ENCODE measurements around the gene IRS4.

IRS4 gene

DNA sequence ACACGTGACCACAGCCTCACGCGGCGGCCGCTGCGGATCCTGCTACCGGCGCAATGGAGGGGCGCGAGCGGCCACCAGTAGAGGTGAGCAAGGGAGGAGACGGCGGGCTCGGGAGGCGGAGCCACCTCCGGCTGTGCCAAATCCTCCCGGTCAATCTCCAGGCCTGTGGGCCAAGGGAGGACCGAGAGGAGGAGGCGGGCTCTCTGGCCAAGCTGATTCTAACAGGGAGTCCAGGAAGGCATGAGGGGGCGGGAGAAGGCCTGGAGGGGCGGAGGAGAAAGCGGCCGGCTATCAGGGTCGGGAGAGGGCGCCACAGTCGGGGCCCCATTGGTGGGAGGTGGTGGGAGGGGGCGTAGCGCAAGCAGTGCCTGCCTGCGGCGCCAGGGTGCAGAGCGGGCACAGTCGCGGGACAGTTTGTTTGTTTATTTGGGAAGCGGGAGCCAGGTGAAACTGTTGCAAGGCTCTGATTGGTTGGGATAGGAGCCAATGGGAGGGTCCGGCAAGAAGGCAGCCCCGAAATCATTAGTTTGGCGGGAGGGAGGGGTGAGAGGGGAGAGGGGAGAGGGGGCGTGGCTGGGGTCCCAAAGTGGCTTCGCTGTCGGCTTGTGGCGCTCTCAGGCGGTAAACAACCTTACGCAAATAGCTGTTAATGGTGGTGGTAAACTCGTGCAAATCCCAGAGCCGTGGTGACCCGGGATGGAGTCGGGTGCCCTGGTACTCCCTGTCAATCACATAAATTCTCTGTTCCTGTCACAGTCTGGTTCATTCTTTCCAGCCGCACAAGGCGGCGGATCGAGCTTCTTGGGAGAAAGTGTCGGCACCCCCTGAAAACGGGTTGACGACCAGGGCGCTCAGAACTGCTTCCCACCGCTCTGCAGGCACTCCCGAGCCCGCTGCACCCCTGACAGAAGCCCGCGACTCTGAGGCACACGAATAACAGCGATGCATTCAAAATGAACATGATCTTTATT, at the start of gene IRS4:
IRS4 (minus strand) TSS at position 55 of the 971 bp plus-strand sequence.
- TF ChIP-seq, protein P1, sequence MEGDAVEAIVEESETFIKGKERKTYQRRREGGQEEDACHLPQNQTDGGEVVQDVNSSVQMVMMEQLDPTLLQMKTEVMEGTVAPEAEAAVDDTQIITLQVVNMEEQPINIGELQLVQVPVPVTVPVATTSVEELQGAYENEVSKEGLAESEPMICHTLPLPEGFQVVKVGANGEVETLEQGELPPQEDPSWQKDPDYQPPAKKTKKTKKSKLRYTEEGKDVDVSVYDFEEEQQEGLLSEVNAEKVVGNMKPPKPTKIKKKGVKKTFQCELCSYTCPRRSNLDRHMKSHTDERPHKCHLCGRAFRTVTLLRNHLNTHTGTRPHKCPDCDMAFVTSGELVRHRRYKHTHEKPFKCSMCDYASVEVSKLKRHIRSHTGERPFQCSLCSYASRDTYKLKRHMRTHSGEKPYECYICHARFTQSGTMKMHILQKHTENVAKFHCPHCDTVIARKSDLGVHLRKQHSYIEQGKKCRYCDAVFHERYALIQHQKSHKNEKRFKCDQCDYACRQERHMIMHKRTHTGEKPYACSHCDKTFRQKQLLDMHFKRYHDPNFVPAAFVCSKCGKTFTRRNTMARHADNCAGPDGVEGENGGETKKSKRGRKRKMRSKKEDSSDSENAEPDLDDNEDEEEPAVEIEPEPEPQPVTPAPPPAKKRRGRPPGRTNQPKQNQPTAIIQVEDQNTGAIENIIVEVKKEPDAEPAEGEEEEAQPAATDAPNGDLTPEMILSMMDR (IDR thresholded peaks at IDR 0.05; ENCODE audit: low read depth, low read length, missing control alignments) = no peak
- H3K4me3 ChIP-seq (ENCODE audit: low read depth, low read length) = peak within 1 kb of the TSS; percentile 38
- in situ Hi-C loops (cut with HindIII; ENCODE audit: low sequenced_read_pairs) = no loop called here
- no peak for DNase-seq (ENCODE audit: low read depth)

DNA sequence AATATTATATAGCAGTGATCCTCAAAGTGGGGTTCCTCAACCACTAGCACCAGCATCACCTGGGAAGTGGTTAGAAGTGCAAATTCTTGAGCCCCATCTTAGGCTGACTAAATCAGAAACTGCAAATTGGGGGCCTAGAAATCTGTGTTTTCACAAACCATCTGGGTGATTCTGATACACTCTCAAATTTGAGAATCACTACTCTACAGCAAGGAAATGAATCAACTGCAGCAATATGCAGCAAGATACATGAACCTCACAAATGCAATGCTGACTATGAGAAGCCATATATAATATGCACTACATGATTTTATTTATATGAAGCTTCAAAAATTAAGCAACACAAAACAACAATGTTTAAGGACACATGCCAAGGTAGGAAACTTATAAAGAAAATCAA, 36.2 kb upstream of the IRS4 start:
- TF ChIP-seq, protein P1 (IDR thresholded peaks at IDR 0.05; ENCODE audit: low read depth, low read length, missing control alignments) = no peak
- no peak for DNase-seq (ENCODE audit: low read depth)
- in situ Hi-C loops (cut with HindIII; ENCODE audit: low sequenced_read_pairs) = no loop called here
- H3K4me3 ChIP-seq (ENCODE audit: low read depth, low read length) = no peak overlapping the region

GRCh38 chrX:108763559-108763958, 27.2 kb upstream of the IRS4 start:
- DNase-seq (ENCODE audit: low read depth) = no peak
- in situ Hi-C loops (cut with HindIII; ENCODE audit: low sequenced_read_pairs) = no loop called here
- TF ChIP-seq, protein P1 (IDR thresholded peaks at IDR 0.05; ENCODE audit: low read depth, low read length, missing control alignments) = no peak
- H3K4me3 ChIP-seq (ENCODE audit: low read depth, low read length) = no peak overlapping the region

GRCh38 chrX:108740299-108740774, 4.0 kb upstream of the IRS4 start:
- in situ Hi-C loops (cut with HindIII; ENCODE audit: low sequenced_read_pairs) = no loop called here
- no peak overlapping the region for H3K4me3 ChIP-seq (ENCODE audit: low read depth, low read length)
- no peak for DNase-seq (ENCODE audit: low read depth)
- TF ChIP-seq, protein P1 (IDR thresholded peaks at IDR 0.05; ENCODE audit: low read depth, low read length, missing control alignments) = no peak

DNA sequence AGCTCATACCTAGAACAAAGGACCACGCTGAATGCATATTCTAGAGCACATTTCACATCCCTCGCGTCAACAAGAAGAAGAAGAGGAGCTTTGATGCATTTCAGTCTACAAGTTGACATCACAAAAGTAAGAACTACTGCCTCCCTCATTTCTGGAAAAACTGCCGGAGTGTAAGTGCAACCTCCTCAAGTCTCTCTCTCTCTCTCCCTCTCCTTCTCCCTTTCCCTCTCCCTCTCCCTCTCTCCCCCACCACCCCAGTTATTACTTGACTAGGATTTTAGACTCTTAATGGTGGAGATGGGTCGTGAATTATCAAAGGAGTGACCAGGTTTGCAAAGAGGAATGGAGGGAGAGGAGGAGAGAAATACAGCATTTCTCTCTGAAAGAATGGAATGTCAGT, 1.4 kb upstream of the IRS4 start:
- H3K4me3 ChIP-seq (ENCODE audit: low read depth, low read length) = no peak overlapping the region
- no peak for DNase-seq (ENCODE audit: low read depth)
- in situ Hi-C loops (cut with HindIII; ENCODE audit: low sequenced_read_pairs) = no loop called here
- TF ChIP-seq, protein P1 (IDR thresholded peaks at IDR 0.05; ENCODE audit: low read depth, low read length, missing control alignments) = no peak

- TF ChIP-seq, protein P1 (IDR thresholded peaks at IDR 0.05; ENCODE audit: low read depth, low read length, missing control alignments) = no peak
- in situ Hi-C loops (cut with HindIII; ENCODE audit: low sequenced_read_pairs) = no loop called here
- peak overlapping the region; percentile 38 for H3K4me3 ChIP-seq (ENCODE audit: low read depth, low read length)
- DNase-seq (ENCODE audit: low read depth) = no peak
These were observed 469 bp downstream of the IRS4 start for GRCh38 chrX:108735679-108736508.
